GM04504 (cell line): ENCODE measurements around the gene SIX6.
"Not testable (repeated sequence)": the region's sequence is repeated elsewhere in the genome, so short reads cannot be mapped to it uniquely, and the experiment has no call there.

ENCODE experiments used
- DNase-seq: peaks from one replicate; pipeline ENCODE4 v3.0.0-alpha.2; 2012; ENCODE audit warnings: low read depth

The SIX6 gene

GRCh38 chr14:60508707-60509437 is at the start of gene SIX6:
SIX6 (plus strand) TSS chr14:60509146; CDS start chr14:60509399, 253 bp downstream.
- no peak for DNase-seq

DNA sequence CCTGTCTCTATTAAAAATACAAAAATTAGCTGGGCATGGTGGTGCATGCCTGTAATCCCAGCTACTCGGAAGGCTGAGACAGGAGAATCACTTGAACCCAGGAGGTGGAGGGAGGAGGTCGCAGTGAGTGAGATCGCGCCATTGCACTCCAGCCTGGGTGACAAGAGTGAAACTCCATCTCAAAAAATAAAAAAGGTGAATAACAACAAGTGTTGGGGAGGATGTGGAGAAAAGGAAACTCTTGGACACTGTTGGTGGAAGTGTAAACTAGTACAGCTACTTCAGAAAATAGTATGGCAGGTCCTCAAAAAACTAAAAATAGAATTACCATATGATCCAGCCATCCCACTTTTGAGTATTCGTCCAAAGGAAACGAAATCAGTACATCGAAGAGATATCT is 28.7 kb upstream of the SIX6 start:
- DNase-seq: not testable (repeated sequence)

- no peak for DNase-seq
Measured at GRCh38 chr14:60482743-60483142, 26.2 kb upstream of the SIX6 start.

DNA sequence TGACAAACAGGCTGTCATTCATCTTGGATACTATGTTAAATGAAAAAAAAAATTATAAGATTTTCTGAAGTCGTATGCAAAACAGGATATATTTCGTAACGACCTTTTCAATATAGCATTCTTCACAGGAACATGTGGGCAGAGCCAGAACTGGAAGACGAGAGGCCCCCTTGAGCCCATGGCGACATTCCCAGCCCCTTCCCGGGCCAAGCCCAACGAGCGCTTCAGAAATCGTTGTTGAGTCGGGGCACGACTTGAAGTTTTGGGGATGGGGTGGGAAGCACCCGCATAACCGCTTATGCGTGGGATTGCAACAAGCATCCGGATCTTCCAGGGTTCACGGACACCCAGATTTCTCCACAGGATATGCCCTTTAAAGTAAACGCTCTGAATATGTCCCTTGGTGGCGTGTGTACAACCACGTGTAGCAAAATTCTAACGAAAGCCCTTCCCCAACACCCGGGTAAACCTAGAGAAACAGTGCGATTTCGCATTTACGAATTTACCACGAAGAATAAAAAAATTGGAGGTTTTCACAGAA is 23.8 kb upstream of the SIX6 start:
- no peak for DNase-seq

GRCh38 chr14:60485598-60486251 is 23.2 kb upstream of the SIX6 start, which contains the start of gene C14orf39:
C14orf39 (minus strand) TSS chr14:60486063; CDS start chr14:60485078, 985 bp downstream.
- DNase-seq: no peak

GRCh38 chr14:60487211-60487610 is 21.7 kb upstream of the SIX6 start:
- DNase-seq: no peak

DNA sequence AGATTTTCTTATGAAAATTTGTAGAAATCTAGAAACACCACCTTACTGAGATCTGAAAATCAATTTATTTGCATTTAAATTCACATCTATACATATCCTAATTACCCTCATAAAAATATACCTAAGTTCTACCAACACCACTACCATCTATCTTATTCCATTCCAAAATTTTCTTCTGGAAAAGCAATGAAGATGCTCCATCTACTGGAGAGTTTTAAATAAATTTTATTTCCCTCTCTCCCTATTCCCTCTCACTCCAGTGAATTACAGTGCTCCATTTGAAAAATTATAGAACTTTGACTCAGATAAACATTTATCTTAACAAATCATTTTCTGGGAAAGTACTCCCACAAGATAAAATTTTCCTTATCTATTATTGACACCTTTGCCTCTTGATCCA is 20.8 kb upstream of the SIX6 start:
- no peak for DNase-seq

DNA sequence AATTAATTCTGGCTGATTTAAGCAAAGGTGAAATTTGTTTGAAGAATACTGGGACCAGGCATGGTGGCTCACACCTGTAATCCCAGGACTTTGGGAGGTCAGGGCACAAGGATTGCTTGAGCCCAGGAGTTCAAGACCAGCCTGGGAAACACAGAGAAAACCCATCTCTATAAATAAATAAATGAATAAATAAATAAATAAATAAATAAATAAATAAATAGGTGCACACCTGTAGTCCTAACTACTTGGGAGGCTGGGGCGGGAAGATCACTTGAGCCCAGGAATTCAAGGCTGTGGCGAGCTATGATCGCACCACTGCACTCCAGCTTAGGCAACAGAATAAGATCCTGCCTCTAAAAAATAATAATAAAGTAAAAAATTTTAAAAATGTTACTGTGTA is 18.7 kb upstream of the SIX6 start:
- DNase-seq: no peak

- DNase-seq: no peak
Measured at GRCh38 chr14:60495946-60496345, 13.0 kb upstream of the SIX6 start.

DNA sequence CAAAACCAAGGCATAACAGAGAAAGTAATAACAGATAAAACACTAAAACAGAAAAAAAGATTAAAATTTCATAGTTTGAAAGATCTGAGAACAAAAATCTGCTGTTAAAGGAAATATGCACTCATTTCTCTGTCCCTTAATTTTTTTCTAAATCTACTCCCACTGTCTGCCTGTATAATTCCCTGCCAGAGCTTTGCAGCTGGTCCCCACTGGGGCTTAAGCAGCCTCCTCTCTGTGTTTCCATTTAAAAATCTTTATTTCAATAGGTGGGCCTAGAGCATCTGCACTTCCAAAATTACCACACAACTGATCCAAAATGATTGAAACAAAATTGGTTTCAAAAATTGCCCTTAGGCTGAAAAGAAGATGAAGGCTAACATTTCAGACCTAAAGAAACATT is 6.4 kb upstream of the SIX6 start:
- DNase-seq: no peak

- DNase-seq: no peak
Measured at GRCh38 chr14:60505448-60505847, 3.5 kb upstream of the SIX6 start.

DNA sequence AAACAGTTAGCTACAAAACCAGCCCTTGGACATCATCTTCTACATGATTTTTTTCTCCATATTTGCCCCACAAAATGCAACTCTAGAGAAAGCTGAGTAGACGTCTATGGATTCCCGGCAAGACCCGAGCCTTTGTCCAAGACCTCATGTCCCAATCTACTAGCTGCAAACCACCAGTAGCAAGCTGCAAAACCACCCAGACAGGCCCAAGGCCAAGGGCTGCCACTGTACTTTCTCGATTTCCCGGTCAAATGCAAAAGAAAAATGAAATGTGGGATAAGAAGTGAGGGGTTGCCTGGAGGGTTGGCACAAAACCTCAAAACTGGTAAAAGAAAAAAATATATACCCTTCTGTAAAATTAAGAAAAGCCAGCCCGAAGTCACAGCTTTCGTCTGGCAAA is 2.9 kb upstream of the SIX6 start:
- DNase-seq: no peak

GRCh38 chr14:60506462-60506984 is 2.4 kb upstream of the SIX6 start:
- DNase-seq: no peak

- DNase-seq: no peak
Measured at GRCh38 chr14:60506985-60507829, 1.7 kb upstream of the SIX6 start.

DNA sequence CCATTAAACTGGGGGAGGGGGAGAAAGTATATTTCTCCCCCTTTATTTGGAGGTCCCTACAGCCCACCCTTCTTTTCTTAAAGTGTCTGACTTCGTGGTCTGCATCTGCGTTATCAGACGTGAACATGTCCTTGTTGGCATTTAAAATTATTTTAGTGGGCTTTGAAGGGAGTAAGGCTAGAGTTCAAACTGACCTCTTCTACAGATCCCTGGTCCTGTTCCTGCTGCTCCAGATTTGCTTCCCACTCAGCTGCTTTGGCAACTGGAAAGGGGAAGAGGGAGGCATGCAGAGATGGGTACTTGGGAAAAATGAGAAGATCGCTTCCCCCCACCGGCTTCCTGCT is 611 bp upstream of the SIX6 start:
- no peak for DNase-seq

DNA sequence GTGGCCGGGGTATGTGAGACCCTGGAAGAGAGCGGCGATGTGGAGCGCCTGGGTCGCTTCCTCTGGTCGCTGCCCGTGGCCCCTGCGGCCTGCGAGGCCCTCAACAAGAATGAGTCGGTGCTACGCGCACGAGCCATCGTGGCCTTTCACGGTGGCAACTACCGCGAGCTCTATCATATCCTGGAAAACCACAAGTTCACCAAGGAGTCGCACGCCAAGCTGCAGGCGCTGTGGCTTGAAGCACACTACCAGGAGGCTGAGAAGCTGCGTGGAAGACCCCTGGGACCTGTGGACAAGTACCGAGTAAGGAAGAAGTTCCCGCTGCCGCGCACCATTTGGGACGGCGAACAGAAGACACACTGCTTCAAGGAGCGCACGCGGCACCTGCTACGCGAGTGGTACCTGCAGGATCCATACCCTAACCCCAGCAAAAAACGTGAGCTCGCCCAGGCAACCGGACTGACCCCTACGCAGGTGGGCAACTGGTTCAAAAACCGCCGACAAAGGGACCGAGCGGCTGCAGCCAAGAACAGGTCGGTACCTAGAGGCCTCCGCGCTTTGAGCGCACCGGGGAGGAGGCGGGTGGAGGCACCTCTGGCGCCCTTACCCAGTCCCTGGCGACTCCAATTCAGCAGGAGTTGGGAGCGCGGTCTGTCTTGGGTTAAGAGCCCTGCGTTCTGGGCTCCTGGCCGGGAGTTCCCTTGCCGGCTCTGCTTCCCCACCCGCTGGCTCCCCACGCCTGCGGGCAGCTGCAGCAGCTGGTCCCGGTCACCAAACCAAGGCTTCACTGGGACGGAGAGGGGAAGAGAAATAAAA is 700 bp downstream of the SIX6 start:
- DNase-seq: no peak

GRCh38 chr14:60510254-60510950 is 1.5 kb downstream of the SIX6 start:
- DNase-seq: no peak

- DNase-seq: no peak
Measured at GRCh38 chr14:60510951-60511599, 2.1 kb downstream of the SIX6 start.

GRCh38 chr14:60512126-60512525 is 3.2 kb downstream of the SIX6 start:
- DNase-seq: no peak

DNA sequence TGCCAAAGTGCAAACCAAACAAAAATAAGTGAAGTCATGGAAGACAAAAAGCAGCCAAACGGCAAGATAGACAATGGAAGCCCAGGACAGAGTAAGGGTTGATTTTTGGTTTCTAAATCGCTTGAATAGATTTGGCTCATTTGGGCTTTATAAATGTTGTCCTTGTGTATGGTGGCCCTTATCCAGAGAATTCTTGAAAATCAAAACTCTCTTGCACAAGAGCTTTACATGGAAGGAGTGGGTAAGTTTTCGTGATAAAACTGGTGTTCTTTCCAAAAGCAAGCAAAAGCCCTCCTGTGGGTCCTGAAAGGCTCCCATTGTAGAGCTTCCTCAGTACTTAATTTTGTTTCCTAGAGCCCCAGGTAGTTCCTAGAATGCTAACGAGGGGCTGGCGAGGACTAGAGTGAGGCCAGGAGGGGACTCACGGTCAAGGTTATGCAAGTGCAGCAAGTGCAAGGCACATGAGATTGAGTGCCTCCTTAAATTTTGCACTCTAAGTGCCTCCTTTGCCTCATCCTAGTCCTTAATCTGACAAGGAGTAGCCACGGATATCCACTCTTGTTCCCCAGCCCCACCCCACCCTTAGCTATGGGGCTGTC is 4.1 kb downstream of the SIX6 start:
- no peak for DNase-seq
